Left colon (tissue), 2 donors: Measurements from ENCODE around the gene TMEM184A. TPM values are rescaled to one million over a fixed set of nuclear protein-coding genes. Genes with fewer than 3 reads are reported as not detected.
"Not testable (repeated sequence)": the region's sequence is repeated elsewhere in the genome, so short reads cannot be mapped to it uniquely, and the experiment has no call there.

Experiments
- ATAC-seq: fragments of 200-7000 bp; cut with Tn5 transposase; one replicate; pipeline ENCODE4 v1.9.1; 2020; ENCODE audit warnings: mild to moderate bottlenecking, moderate library complexity
- DNase-seq, 2 donors: peaks; one replicate each; pipeline ENCODE4 v3.0.0-alpha.2; 2020
- intact Hi-C, 2 donors: fragments of 100-400 bp; cut with DNase I in 1 of 2; cut with micrococcal nuclease in 1 of 2; formaldehyde crosslinking; loops; one replicate each; pipeline versions ENCODE4 v1.11.2 to v1.14.0; 2022; cut with DNase I, micrococcal nuclease
- total RNA-seq, 2 donors: library from RNA; stranded (reverse); fragmentation: NEBNext Ultra II Directional; extraction: Animal tissue kit (Norgen Biotek cat#: 25700); gene quantifications; one replicate each; pipeline ENCODE4 v1.2.1, GENCODE V29; 2021
- donor health status: DM: no; HTN: no; CAD: no.
- donor health status: DM: yes; HTN: yes; CAD: no.

Gene TMEM184A
- total RNA-seq, 2 donors from 2014 or later: 57.6 to 58.3 TPM

DNA sequence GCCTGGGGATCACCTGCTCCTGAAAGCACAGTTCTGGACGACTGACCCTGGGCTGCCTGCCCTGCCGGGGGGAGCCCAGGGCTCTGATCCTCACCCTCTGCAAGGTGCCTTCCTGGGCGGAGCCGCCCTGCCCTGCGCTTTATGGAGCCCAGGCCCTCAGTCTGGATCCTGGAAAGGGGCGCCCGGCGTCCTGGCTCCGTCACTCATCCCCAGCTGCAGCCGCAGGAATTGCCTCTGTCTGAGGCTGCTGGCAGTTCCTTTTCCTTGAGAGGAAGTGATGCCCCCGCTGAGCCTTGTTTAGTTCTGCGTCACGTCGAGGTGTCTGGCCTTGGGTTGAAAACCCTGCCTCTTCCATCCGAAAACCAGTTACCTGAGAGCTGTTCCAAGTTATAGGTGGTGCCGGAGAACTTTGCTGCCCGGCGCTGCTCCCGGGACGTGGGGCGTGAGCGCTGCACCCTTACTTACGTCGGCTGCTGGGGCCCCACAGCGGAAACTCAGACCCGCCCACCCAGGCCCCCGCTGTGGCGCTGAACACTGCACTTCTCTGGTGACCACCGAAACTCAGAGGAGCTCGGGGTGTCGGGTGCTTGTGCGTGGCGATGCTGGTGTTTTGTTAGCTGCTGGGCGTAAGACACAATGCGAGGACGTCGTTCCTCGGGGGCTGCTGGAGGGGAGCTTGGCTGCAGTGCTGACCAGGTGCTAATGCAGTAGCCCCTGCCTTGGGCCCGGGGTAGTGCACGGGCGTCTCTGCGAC is 20.1 kb downstream of the TMEM184A start:
- intact Hi-C loops: no loop called here
- DNase-seq: no peak
- no peak for ATAC-seq

DNA sequence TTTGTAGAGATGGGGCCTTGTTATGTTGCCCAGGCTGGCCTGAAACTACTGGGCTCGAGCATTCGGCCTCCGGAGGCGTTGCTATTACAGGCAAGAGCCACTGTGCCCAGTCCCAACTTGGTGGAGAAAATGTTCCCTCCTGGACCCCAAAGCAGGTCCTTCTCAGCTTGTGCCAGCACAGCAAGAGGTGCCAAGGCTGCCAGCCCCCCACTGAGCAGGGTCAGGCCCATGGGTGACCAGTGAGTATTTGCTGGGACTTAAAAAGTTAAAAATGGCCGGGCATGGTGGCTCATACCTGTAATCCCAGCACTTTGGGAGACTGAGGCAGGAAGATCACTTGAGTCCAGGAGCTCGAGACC is 20.9 kb downstream of the TMEM184A start:
- ATAC-seq (no peak), DNase-seq (no peak)
- intact Hi-C loops: no loop called here

DNA sequence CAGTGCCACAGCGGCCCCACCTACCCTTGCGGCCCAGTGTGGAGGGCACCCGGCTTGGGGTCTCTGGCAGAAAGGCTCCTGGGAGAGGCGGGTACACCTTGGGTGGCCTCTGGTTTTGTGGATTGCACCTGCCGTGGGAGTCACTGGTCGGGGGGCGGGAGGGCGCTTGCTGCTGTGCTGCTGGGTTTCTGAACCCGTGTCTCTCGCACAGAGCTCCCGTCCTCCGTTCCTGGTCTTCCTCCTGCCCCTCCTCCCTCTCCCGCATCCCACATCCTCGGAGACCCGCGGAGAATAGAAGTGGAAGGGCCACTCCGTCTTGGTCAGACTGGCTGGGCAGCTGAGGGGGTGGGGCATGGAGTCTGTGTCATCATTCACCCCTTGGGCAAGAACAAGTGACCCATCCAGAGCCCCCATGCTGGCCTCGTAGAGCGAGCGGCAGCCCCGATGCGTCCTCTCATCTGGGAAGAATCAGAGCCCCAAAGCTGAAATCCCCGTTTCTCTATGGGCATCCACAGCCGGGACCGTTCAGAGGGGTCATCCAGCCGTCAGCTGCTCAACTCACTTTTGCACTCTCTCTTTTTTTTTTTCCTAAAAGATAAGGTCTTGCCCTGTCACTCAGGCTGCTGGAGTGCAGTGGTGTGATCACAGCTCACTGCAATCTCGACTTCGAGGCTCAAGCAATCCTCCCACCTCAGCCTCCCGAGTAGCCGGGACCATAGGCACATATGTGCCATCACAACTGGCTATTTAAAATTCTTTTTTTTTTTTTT is 21.5 kb downstream of the TMEM184A start:
- peak in 1 of 2 donors; percentile 20 for DNase-seq
- intact Hi-C loops: no loop called here
- ATAC-seq: no peak

DNA sequence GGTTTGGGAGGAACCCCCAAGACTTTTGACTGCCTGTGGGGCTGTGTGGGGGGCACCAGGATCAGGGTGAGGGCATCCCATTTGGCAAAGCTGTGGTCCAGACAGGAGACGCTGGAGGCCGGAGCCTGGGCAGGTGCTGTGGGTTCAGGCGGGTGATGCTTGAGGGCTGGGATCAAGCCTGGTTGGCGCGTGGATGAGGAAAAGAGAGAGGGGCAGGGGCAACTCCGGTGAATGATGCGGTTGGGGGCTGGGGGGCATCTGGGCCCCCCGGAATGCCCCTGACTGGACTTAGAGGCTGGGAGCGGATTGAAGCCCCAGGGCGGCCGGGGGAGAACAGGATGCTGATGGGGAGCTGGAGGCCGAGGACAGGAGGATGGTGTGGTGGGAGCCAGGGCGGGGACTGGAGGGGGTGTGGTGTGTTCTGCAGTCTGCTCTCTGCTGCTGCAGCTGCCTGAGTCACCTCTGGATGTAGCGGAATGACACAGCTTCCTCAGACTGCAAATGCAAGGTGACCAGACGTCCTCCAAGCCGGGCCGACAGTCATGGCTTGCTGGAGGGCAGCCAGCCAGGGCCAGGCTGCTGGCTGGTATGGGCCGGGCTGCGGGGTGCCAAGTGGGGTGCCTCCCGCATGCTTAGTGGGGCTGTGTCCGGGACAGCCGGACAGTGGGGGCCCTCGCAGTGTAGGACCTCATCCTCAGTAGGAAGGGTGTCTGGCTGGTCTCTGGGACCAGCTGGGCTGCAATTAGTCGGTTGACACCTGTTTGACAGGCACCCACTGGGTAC is 22.3 kb downstream of the TMEM184A start:
- intact Hi-C loops: no loop called here
- no peak for ATAC-seq
- DNase-seq: peak; percentile 29 to 66

GRCh38 chr7:1533255-1533546 is 22.8 kb downstream of the TMEM184A start:
- no peak for DNase-seq
- no peak for ATAC-seq
- intact Hi-C loops: no loop called here

GRCh38 chr7:1532456-1533254 is 23.4 kb downstream of the TMEM184A start:
- intact Hi-C loops: no loop called here
- DNase-seq (peak; percentile 91 to 94), ATAC-seq (peak; percentile 75)

- peak in 1 of 2 donors; percentile 56 for DNase-seq
- peak; percentile 4 for ATAC-seq
- intact Hi-C loops: no loop called here
These were observed 24.0 kb downstream of the TMEM184A start for GRCh38 chr7:1531979-1532455.

- intact Hi-C loops: no loop called here
- peak; percentile 56 to 64 for DNase-seq
- ATAC-seq: peak; percentile 10
These were observed 24.6 kb downstream of the TMEM184A start for GRCh38 chr7:1531263-1531978.

- DNase-seq: no peak
- intact Hi-C loops: no loop called here
- no peak for ATAC-seq
These were observed 25.1 kb downstream of the TMEM184A start for GRCh38 chr7:1530946-1531262.

DNA sequence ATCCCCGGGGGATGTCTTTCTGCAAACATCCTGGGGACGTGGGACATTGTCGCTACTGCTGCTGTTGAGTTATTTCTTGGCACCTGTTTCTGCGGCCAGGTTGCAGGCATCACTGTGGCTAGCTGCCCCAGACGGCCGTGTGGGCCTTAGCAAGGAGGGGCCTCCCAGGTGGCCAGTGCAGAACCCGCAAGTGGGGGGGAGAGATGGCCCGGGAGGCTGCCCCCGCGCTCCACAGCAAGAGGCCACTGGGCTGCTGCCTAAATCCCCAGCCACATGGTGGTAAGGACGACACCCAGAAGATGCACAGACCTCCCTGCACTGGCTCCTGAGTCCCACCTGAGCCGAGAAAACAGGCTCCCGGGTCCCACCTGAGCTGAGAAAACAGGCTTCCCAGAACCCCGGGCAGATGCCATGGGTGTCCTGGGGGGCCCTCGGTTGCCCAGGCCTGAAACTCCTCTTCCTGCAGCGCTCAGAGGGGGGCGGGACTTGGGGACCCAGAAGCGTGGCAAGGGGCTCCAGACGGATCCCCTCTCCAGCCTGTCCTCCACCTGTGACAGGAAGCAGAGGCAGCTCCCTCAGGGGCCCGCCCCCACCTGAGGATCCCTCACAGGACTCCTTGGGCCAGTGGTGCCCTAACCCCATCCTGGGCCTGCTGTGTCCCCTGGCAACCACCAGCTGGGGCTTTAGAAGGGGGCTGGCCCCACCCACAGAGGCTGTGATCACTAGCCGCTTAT is 26.5 kb downstream of the TMEM184A start:
- DNase-seq (no peak), ATAC-seq (no peak)
- intact Hi-C loops: no loop called here

DNA sequence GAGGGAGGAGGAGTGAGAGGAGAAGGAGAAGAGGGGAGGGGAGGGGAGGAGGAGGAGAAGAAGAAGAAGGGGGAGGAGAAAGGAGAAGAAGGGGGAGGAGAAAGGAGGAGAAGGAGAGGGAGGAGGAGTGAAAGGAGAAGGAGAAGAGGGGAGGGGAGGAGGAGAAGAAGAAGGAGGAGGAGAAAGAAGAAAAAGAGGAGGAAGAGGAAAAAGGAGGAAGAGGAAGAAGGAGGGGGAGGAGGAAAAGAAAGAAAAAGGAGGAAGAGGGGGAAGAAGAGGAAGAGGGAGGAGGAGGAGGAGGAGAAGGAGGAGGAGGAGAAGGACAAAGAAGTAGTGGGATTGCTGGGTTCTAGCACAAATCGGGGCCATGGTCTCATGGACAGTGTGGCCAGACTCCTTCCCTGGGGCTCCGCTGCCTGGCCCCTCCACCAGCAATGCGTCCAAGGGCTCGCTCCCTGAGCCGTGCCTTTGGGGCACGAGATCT is 29.7 kb downstream of the TMEM184A start:
- intact Hi-C loops: no loop called here
- ATAC-seq: no peak
- DNase-seq: no peak

GRCh38 chr7:1525409-1525808 is 30.6 kb downstream of the TMEM184A start:
- intact Hi-C loops: no loop called here
- ATAC-seq: no peak
- DNase-seq: no peak

DNA sequence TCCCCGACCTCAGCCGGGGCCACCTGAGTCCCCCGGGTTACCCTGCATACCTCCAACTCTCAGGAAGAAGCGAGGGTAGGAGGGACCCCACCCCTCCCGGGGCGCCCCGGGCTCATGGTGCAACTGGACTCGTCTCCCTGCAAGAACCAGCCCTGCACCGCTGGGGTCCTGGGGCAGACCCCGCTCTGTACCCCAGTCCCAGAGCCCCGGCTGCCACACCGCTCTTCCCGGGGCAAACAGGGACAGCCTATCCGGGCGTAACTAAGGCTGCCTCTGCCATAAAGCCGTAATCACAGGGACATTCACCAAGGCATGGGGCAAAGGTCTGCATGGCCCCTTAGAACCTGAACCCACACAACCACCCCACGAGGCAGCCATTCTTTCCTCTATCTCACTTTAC is 32.2 kb downstream of the TMEM184A start:
- intact Hi-C loops: no loop called here
- DNase-seq: peak; percentile 65 to 74

DNA sequence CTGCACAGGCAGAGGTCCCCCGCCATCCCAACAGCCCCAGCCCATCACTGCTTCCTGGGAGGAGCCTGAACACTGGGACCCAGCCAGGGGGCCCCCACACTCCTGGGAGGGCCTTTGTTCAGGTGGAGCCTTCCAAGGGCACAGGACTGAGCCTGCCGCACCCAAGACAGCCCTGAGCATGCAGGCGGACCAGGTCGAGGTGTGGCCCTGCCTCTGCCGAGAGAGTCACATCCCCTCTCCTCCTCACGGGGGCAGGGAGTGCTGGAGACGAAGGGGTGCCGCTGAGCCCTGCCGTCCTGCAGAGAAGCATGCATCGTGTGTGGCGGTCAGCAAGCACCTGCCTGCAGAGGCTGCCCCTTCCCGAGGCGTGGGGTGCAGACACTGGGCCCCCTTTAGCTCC is 32.8 kb downstream of the TMEM184A start:
- peak; percentile 82 to 89 for DNase-seq
- intact Hi-C loops: no loop called here
- ATAC-seq: peak; percentile 93

More for the DNA sequence above, 32.2 kb downstream of the TMEM184A start:
- ATAC-seq: peak; percentile 87

DNA sequence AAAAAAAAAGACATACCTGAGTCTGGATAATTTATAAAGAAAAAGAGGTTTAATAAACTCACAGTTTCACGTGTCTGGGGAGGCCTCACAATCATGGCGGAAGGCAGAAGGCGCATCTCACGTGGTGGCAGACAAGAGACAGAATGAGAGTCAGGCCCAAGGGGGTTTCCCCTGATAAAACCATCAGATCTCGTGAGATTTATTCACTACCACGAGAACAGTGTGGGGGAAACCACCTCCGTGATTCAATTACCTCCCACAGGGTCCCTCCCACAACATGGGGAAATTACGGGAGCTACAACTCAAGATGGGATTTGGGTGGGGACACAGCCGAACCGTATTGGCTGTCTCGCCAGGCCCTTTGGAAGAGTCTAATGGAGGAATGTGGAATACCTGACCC is 34.5 kb downstream of the TMEM184A start:
- ATAC-seq (no peak), DNase-seq (no peak)
- intact Hi-C loops: no loop called here

GRCh38 chr7:1520539-1521234 is 35.3 kb downstream of the TMEM184A start:
- DNase-seq (peak in 1 of 2 donors; percentile 10), ATAC-seq (no peak)
- intact Hi-C loops: no loop called here

GRCh38 chr7:1519322-1519922 is 36.6 kb downstream of the TMEM184A start:
- intact Hi-C loops, ATAC-seq, DNase-seq: not testable (repeated sequence)
